Colonic mucosa (tissue), 4 donors: ENCODE measurements around the gene RACGAP1. TPM values are rescaled to one million over a fixed set of nuclear protein-coding genes. Genes with fewer than 3 reads are reported as not detected.

Experiments
- DNase-seq: peaks from one replicate; pipeline ENCODE4 v3.0.0-alpha.2; 2020
- H3K27ac ChIP-seq: fragments of 200-600 bp; one replicate; pipeline ENCODE4 v1.8.0; 2021
- H3K27me3 ChIP-seq: fragments of 200-600 bp; one replicate; pipeline ENCODE4 v1.8.0; 2021
- H3K36me3 ChIP-seq: fragments of 200-600 bp; one replicate; pipeline ENCODE4 v1.8.0; 2021
- H3K4me1 ChIP-seq: fragments of 200-600 bp; one replicate; pipeline ENCODE4 v1.8.0; 2021; ENCODE audit warnings: mild to moderate bottlenecking
- H3K4me3 ChIP-seq: fragments of 200-600 bp; one replicate; pipeline ENCODE4 v1.8.0; 2021
- H3K9ac ChIP-seq, 2 donors: one replicate each; pipeline ENCODE4 v1.7.0; 2013; ENCODE audit warnings: control low read depth in 2 of 2, low read depth in 2 of 2, low read length in 2 of 2
- H3K9me3 ChIP-seq: fragments of 200-600 bp; one replicate; pipeline ENCODE4 v1.8.0; 2021
- intact Hi-C: fragments of 100-400 bp; cut with DNase I; formaldehyde crosslinking; loops from one replicate; pipeline ENCODE4 v1.14.1; 2022
- total RNA-seq, 2 donors: library from RNA; stranded (reverse); fragmentation: NEBNext Ultra II Directional in 1 of 2; extraction: Animal tissue kit (Norgen Biotek cat#: 25700) in 1 of 2; gene quantifications; one replicate each; pipeline ENCODE4 v1.2.1, GENCODE V29; 2021
- TF ChIP-seq, protein P1 (sequence below): fragments of 200-600 bp; IDR thresholded peaks from one replicate; pipeline ENCODE4 v1.8.0; 2022; ENCODE audit warnings: antibody characterized with exemption, mild to moderate bottlenecking
- donor health status: healthy.
- donor health status: DM: no; HTN: no; CAD: no.
- donor health status: DM: no; HTN: no; CAD: no.

RACGAP1 gene
- total RNA-seq, 2 donors from 2014 or later = 36.2 to 83.8 TPM

DNA sequence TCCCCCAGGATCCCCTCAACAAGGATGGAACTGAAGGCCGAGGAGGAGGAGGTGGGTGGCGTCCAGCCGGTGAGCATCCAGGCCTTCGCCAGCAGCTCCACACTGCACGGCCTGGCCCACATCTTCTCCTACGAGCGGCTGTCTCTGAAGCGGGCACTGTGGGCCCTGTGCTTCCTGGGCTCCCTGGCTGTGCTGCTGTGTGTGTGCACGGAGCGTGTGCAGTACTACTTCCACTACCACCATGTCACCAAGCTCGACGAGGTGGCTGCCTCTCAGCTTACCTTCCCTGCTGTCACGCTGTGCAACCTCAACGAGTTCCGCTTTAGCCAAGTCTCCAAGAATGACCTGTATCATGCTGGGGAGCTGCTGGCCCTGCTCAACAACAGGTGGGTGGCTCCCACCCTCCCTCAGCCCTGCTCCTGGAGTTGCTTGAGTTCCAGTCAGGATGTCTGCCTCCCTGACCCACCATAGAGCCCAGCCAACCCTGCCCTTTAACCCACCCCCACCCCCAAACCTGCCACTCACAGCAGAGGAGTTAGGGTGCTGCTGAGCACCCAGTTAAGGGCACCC lies 33.5 kb upstream of the RACGAP1 start:
- intact Hi-C loops = loop anchor here (5.0 kb wide), 1 partner anchor 282 kb away; no protein-coding TSS in a partner anchor
- no peak for DNase-seq
- no peaks in the 10 kb centered on the region for H3K36me3 ChIP-seq
- peaks cover 11% of the 10 kb centered on the region for H3K27me3 ChIP-seq
- H3K9ac ChIP-seq = no peak overlapping the region
- no peak overlapping the region for H3K4me3 ChIP-seq
- H3K9me3 ChIP-seq = no peaks in the 10 kb centered on the region
- H3K4me1 ChIP-seq = peaks cover 5% of the 10 kb centered on the region
- TF ChIP-seq, protein P1, sequence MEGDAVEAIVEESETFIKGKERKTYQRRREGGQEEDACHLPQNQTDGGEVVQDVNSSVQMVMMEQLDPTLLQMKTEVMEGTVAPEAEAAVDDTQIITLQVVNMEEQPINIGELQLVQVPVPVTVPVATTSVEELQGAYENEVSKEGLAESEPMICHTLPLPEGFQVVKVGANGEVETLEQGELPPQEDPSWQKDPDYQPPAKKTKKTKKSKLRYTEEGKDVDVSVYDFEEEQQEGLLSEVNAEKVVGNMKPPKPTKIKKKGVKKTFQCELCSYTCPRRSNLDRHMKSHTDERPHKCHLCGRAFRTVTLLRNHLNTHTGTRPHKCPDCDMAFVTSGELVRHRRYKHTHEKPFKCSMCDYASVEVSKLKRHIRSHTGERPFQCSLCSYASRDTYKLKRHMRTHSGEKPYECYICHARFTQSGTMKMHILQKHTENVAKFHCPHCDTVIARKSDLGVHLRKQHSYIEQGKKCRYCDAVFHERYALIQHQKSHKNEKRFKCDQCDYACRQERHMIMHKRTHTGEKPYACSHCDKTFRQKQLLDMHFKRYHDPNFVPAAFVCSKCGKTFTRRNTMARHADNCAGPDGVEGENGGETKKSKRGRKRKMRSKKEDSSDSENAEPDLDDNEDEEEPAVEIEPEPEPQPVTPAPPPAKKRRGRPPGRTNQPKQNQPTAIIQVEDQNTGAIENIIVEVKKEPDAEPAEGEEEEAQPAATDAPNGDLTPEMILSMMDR = no peak
- H3K27ac ChIP-seq = no peak overlapping the region

DNA sequence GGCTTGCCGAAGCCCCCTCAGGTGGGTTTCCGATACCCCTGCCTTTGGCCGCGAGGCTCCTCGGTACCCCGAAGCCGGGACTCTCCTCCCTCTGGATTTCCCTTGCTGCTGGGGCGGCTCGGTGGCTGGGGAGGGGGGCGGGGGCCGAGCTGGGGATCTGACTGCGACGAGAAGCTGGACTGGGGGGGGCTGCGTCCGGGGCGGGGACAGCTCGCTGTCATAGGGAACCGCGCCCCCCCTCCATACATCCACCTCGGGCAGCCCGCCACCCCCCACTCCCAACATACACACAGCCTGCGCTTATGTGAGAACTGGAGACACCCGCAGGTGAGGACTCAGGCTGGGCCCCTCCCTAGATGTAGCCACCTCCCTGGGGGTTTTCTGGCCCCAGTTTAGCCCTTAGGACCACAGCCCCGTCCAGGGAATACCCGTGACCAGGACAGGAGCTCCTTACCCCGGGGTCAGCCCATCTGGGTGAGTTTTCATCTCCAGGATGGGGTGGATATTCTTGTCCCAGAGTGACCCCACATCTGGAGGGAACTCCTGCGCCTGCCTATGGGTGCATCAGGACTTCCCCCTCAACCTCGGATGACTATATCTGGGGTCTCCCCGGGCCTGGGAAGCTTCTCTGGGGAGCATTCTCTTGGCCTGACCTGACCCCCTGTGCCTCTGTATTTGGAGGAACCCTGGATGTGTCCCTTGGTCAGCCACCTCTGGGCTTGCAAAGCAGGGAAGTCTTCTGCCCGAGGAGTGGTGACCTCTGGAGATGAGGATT lies 32.8 kb upstream of the RACGAP1 start:
- Histone ChIP-seq H3K27me3 (peaks cover 11% of the 10 kb centered on the region), H3K9ac (peak overlapping the region in 1 of 2 donors; percentile 28), H3K27ac (no peak overlapping the region), H3K36me3 (no peaks in the 10 kb centered on the region), H3K4me3 (peak overlapping the region; percentile 63), H3K9me3 (no peaks in the 10 kb centered on the region), H3K4me1 (peaks cover 5% of the 10 kb centered on the region)
- no peak for DNase-seq
- TF ChIP-seq, protein P1 = no peak
- intact Hi-C loops = loop anchor here (5.0 kb wide), 1 partner anchor 281 kb away; no protein-coding TSS in a partner anchor

DNA sequence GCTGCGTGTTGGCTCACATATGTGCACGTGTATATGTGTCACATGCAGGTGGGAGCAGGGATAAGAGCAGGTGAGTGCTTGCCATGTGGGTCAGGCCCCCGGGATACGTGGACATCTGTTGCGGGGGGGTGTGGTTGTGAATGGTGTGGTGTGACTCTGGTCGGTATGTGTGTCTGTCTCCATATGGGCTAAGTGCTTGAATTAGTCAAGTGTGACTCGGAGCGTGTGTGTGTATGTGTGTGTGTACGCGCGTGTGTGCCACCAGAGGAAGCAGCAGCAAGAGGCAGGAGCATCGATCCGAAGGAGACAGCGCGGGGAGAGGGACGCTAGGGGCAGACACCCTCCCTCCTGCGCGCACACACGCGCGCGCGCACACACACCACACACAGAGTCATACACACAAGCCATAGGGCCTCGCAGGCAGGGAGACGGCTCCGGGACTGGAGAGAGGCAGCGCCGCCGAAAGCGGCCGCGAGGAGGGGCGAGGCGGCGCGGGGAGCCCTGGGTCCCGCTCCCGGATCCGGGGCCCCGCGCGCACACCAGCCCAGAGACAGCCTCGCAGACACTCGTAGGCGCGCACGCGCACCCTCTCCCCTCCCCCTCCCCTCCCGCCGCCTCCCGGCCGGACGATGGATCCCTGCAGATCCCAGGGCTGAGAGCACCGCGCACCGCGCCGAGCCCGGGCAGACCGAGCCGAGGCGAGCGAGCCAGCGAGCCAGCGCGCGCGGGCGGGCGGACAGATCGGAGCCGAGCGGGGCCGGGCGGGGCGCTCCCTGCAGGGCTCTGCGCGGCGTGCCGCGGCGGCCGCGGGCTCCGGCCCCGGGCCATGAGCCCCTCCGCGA lies 31.9 kb upstream of the RACGAP1 start, which contains the start of gene ASIC1:
Gene ASIC1 (plus strand): TSS at position 597 of the 842 bp plus-strand sequence. CDS start 1,171 bp downstream, outside the sequence.
- DNase-seq = peak; percentile 64
- Histone ChIP-seq H3K27me3 (peaks cover 11% of the 10 kb centered on the region), H3K27ac (no peak within 1 kb of the TSS), H3K4me1 (peaks cover 5% of the 10 kb centered on the region), H3K9me3 (no peaks in the 10 kb centered on the region), H3K4me3 (peak within 1 kb of the TSS; percentile 63), H3K36me3 (no peaks in the 10 kb centered on the region), H3K9ac (peak within 1 kb of the TSS; percentile 43 to 57)
- TF ChIP-seq, protein P1 = no peak
- intact Hi-C loops = loop anchor here (5.0 kb wide), 1 partner anchor 280 kb away; no protein-coding TSS in a partner anchor

DNA sequence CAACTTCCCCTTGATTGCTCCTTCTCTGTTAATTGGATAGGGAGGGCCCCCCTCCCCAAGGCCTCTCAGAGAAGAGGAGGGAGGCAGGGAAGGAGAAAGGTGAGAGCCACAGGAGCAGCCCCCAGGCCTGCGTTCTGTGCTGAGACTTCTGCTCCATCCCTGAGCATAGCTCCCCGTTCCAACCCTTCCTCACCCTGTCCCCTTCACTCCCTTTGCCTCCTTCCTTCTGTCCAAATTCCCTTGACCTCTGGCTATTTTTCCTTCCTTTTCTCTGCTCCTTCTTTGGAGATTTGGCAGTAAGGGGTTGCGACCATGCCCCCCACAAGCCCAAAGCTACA lies 31.3 kb upstream of the RACGAP1 start:
- Histone ChIP-seq H3K4me1 (peaks cover 5% of the 10 kb centered on the region), H3K9ac (peak overlapping the region in 1 of 2 donors; percentile 6), H3K27ac (no peak overlapping the region), H3K27me3 (peaks cover 11% of the 10 kb centered on the region), H3K36me3 (no peaks in the 10 kb centered on the region), H3K9me3 (no peaks in the 10 kb centered on the region), H3K4me3 (no peak overlapping the region)
- intact Hi-C loops = loop anchor here (5.0 kb wide), 1 partner anchor 279 kb away; no protein-coding TSS in a partner anchor
- no peak for DNase-seq
- TF ChIP-seq, protein P1 = no peak
